Endothelial cell (in vitro differentiated cells): Measurements from ENCODE around the gene FNBP1. TPM values are rescaled to one million over a fixed set of nuclear protein-coding genes. Genes with fewer than 3 reads are reported as not detected.

Source experiments
- DNase-seq: peaks from one replicate; pipeline ENCODE4 v3.0.0; 2021; ENCODE audit warnings: low spot score
- H3K27ac Mint-ChIP-seq: one replicate; pipeline ENCODE4 v1.8.0; 2021; ENCODE audit warnings: mixed read lengths, inconsistent platforms; ENCODE audit not compliant: unreplicated experiment
- H3K27me3 Mint-ChIP-seq: one replicate; pipeline ENCODE4 v1.8.0; 2021; ENCODE audit warnings: mild to moderate bottlenecking, moderate library complexity, mixed read lengths, inconsistent platforms; ENCODE audit not compliant: unreplicated experiment
- H3K36me3 Mint-ChIP-seq: one replicate; pipeline ENCODE4 v1.8.0; 2021; ENCODE audit warnings: mild to moderate bottlenecking, low read depth, mixed read lengths, inconsistent platforms; ENCODE audit not compliant: unreplicated experiment
- H3K4me1 Mint-ChIP-seq: one replicate; pipeline ENCODE4 v1.8.0; 2021; ENCODE audit warnings: mild to moderate bottlenecking, mixed read lengths, inconsistent platforms; ENCODE audit not compliant: unreplicated experiment
- H3K4me3 Mint-ChIP-seq: one replicate; pipeline ENCODE4 v1.8.0; 2021; ENCODE audit warnings: mild to moderate bottlenecking, mixed read lengths, inconsistent platforms; ENCODE audit not compliant: unreplicated experiment
- H3K9me3 Mint-ChIP-seq: one replicate; pipeline ENCODE4 v1.8.0; 2021; ENCODE audit warnings: mixed read lengths, inconsistent platforms; ENCODE audit not compliant: unreplicated experiment
- CTCF ChIP-seq: fragments of 200-600 bp; sonication (generic); IDR thresholded peaks from one replicate; pipeline ENCODE4 v1.5.0; 2021; ENCODE audit warnings: antibody characterized with exemption; ENCODE audit not compliant: unreplicated experiment
- total RNA-seq: library from RNA; stranded (reverse); fragmentation: NEBNext Ultra II Directional; extraction: Animal tissue kit (Norgen Biotek cat#: 25700); gene quantifications from one replicate; pipeline ENCODE4 v1.2.1, GENCODE V29; 2021; ENCODE audit not compliant: unreplicated experiment

The FNBP1 gene
- total RNA-seq, 1 donor from 2014 or later, result 119 TPM

- H3K4me1 Mint-ChIP-seq, result peaks cover 9% of the 10 kb centered on the region
- H3K9me3 Mint-ChIP-seq, result no peaks in the 10 kb centered on the region
- H3K27ac Mint-ChIP-seq, result no peak overlapping the region
Observed at GRCh38 chr9:129851821-129852220, 191.2 kb downstream of the FNBP1 start.

GRCh38 chr9:129850821-129851550 is 192.0 kb downstream of the FNBP1 start:
- no peak for TF ChIP-seq CTCF
- H3K27me3 Mint-ChIP-seq, result no peaks in the 10 kb centered on the region
- no peak for DNase-seq
- H3K9me3 Mint-ChIP-seq, result no peaks in the 10 kb centered on the region
- peaks cover 27% of the 10 kb centered on the region for H3K36me3 Mint-ChIP-seq
- H3K27ac Mint-ChIP-seq, result no peak overlapping the region
- peaks cover 9% of the 10 kb centered on the region for H3K4me1 Mint-ChIP-seq
- no peak overlapping the region for H3K4me3 Mint-ChIP-seq

More at GRCh38 chr9:129851821-129852220, 191.2 kb downstream of the FNBP1 start:
- no peak for TF ChIP-seq CTCF
- no peak for DNase-seq
- Mint-ChIP-seq H3K36me3 (peaks cover 27% of the 10 kb centered on the region), H3K27me3 (peaks cover 2% of the 10 kb centered on the region), H3K4me3 (no peak overlapping the region)

- Mint-ChIP-seq H3K4me1 (peaks cover 9% of the 10 kb centered on the region), H3K27me3 (no peaks in the 10 kb centered on the region), H3K9me3 (no peaks in the 10 kb centered on the region), H3K36me3 (peaks cover 21% of the 10 kb centered on the region), H3K27ac (no peak overlapping the region), H3K4me3 (no peak overlapping the region)
- no peak for DNase-seq
- TF ChIP-seq CTCF, result no peak
Observed at GRCh38 chr9:129849901-129850300, 193.1 kb downstream of the FNBP1 start.

- Mint-ChIP-seq H3K4me1 (peaks cover 9% of the 10 kb centered on the region), H3K27me3 (no peaks in the 10 kb centered on the region), H3K9me3 (no peaks in the 10 kb centered on the region), H3K4me3 (no peak overlapping the region), H3K27ac (no peak overlapping the region), H3K36me3 (peaks cover 16% of the 10 kb centered on the region)
- DNase-seq, result no peak
- TF ChIP-seq CTCF, result no peak
Observed at GRCh38 chr9:129848712-129849441, 194.1 kb downstream of the FNBP1 start.

- peaks cover under 1% of the 10 kb centered on the region for H3K27me3 Mint-ChIP-seq
- H3K27ac Mint-ChIP-seq, result no peak overlapping the region
- no peak for TF ChIP-seq CTCF
- H3K4me3 Mint-ChIP-seq, result no peak overlapping the region
- peaks cover 6% of the 10 kb centered on the region for H3K36me3 Mint-ChIP-seq
- DNase-seq, result no peak
- peaks cover 9% of the 10 kb centered on the region for H3K4me1 Mint-ChIP-seq
- H3K9me3 Mint-ChIP-seq, result no peaks in the 10 kb centered on the region
Observed at GRCh38 chr9:129845373-129845772, 197.6 kb downstream of the FNBP1 start.
